Spleen (tissue), 11 donors: ENCODE results near the gene HS2ST1. TPM values are rescaled to one million over a fixed set of nuclear protein-coding genes. Genes with fewer than 3 reads are reported as not detected.

ENCODE experiments used
- DNase-seq: peaks from one replicate; pipeline ENCODE4 v3.0.0-alpha.2; 2020
- H3K27ac ChIP-seq, 8 donors: fragments of 200-600 bp; sonication (generic) in 7 of 8; 1 replicate in 4 of 8; 2 replicates in 4 of 8; pipeline versions ENCODE4 v1.5.0 to v1.8.0; 2016 to 2021; ENCODE audit warnings: inconsistent platforms in 4 of 8, mild to moderate bottlenecking in 4 of 8, moderate library complexity in 1 of 8
- H3K27me3 ChIP-seq, 7 donors: fragments of 200-600 bp; sonication (generic) in 6 of 7; replicated peaks in 1 of 7; 1 replicate in 4 of 7; 2 replicates in 3 of 7; pipeline versions ENCODE4 v1.5.0 to v1.8.0; 2016 to 2021; ENCODE audit warnings: inconsistent platforms in 3 of 7, mild to moderate bottlenecking in 1 of 7
- H3K36me3 ChIP-seq, 6 donors: fragments of 200-600 bp; sonication (generic) in 5 of 6; 1 replicate in 4 of 6; 2 replicates in 2 of 6; pipeline versions ENCODE4 v1.5.0 to v1.8.0; 2016 to 2021; ENCODE audit warnings: inconsistent platforms in 2 of 6
- H3K4me1 ChIP-seq, 6 donors: fragments of 200-600 bp; sonication (generic) in 5 of 6; 1 replicate in 3 of 6; 2 replicates in 3 of 6; pipeline versions ENCODE4 v1.5.0 to v1.8.0; 2016 to 2021; ENCODE audit warnings: inconsistent platforms in 3 of 6
- H3K4me3 ChIP-seq, 8 donors: fragments of 200-600 bp; sonication (generic) in 7 of 8; 1 replicate in 4 of 8; 2 replicates in 4 of 8; pipeline versions ENCODE4 v1.5.0 to v1.8.0; 2016 to 2021; ENCODE audit warnings: inconsistent platforms in 4 of 8, mild to moderate bottlenecking in 4 of 8, moderate library complexity in 2 of 8
- H3K9me3 ChIP-seq, 8 donors: fragments of 200-600 bp; sonication (generic) in 7 of 8; 1 replicate in 4 of 8; 2 replicates in 4 of 8; pipeline versions ENCODE4 v1.5.0 to v1.8.0; 2016 to 2021; ENCODE audit warnings: inconsistent platforms in 4 of 8
- CTCF ChIP-seq, 11 experiments: fragments of 200-600 bp in 7 of 11; fragments of 450-650 bp in 4 of 11; sonication (generic) in 4 of 11; IDR thresholded peaks in 8 of 11; conservative IDR thresholded peaks in 3 of 11; 1 replicate in 7 of 11; 2 replicates in 4 of 11; pipeline versions ENCODE4 v1.4.0 to v1.8.0; 2016 to 2021; ENCODE audit warnings: antibody characterized with exemption in 11 of 11, inconsistent platforms in 4 of 11, mild to moderate bottlenecking in 1 of 11
- POLR2A ChIP-seq, 3 donors: fragments of 450-650 bp; IDR thresholded peaks; one replicate each; pipeline ENCODE4 v1.5.1; 2017; ENCODE audit warnings: antibody characterized with exemption in 3 of 3, mild to moderate bottlenecking in 1 of 3
- POLR2AphosphoS5 ChIP-seq, 3 donors: sonication (generic); formaldehyde crosslinking; IDR thresholded peaks; one replicate each; pipeline ENCODE4 v1.5.1; 2017; ENCODE audit warnings: antibody characterized with exemption in 3 of 3
- WGBS, 5 donors: extraction: QIAGEN DNeasy Blood & Tissue Kit in 3 of 5; methylation state at CpG; one replicate each; pipeline versions ENCODE4 v1.1.5 to v1.1.7; 2013 to 2018; 5-methylcytosine and 5-hydroxymethylcytosine counted together
- intact Hi-C: fragments of 100-400 bp; cut with DNase I; formaldehyde crosslinking; loops from one replicate; pipeline ENCODE4 v1.15.0; 2023; ENCODE audit warnings: low total_unique reads
- polyA plus RNA-seq, 3 donors: library from polyadenylated mRNA; stranded (reverse); fragments of 200-250 nt; gene quantifications; one replicate each; pipeline ENCODE4 v1.2.1, GENCODE V29; 2013
- total RNA-seq, 7 donors: library from RNA; depleted of rRNA in 3 of 7; stranded (reverse); fragments of >200 nt in 3 of 7; fragmentation: NEBNext Ultra II Directional in 4 of 7; extraction: Animal tissue kit (Norgen Biotek cat#: 25700) in 4 of 7; gene quantifications; one replicate each; pipeline versions ENCODE4 v1.1.0 to v1.2.1, GENCODE V29; 2016 to 2021
- donor health status: healthy with polysubstance abuse.
- donor health status: DM: no; HTN: no; CAD: no; lungs with moderate emphysema.
- donor health status: DM: no; HTN: no; CAD: no.
- donor health status: Bipolar disorder and iron deficiency.
- donor health status: healthy.
- donor health status: DM: no; HTN: no; CAD: no.
- donor health status: DM: yes; HTN: yes; CAD: no.

The HS2ST1 gene
- total and polyA plus RNA-seq, 10 donors, result 4.6 to 32.9 (median 22.3) TPM

GRCh38 chr1:87120779-87121178, 206.3 kb downstream of the HS2ST1 start:
- 88 to 94% (median 93%) methylated on average over 2 of the region's 2 CpGs for WGBS, 5 donors
- Histone ChIP-seq H3K36me3 (no peaks in the 10 kb centered on the region), H3K27ac (no peak overlapping the region), H3K9me3 (no peaks in the 10 kb centered on the region), H3K27me3 (no peaks in the 10 kb centered on the region), H3K4me1 (no peaks in the 10 kb centered on the region), H3K4me3 (no peak overlapping the region)
- TF ChIP-seq POLR2A (IDR thresholded peaks at IDR 0.05) (no peak), CTCF (IDR thresholded peaks at IDR 0.05 in 8 of 11, conservative IDR thresholded peaks at IDR 0.05 in 3 of 11) (peak in 1 of 11 experiments; percentile 12), POLR2AphosphoS5 (IDR thresholded peaks at IDR 0.05) (no peak)
- DNase-seq, result no peak
- intact Hi-C loops, result no loop called here

GRCh38 chr1:87121711-87122163, 207.3 kb downstream of the HS2ST1 start:
- Histone ChIP-seq H3K27ac (no peak overlapping the region), H3K4me3 (no peak overlapping the region), H3K27me3 (no peaks in the 10 kb centered on the region), H3K4me1 (no peaks in the 10 kb centered on the region), H3K36me3 (no peaks in the 10 kb centered on the region), H3K9me3 (no peaks in the 10 kb centered on the region)
- intact Hi-C loops, result no loop called here
- no peak for DNase-seq
- no peak for TF ChIP-seq POLR2AphosphoS5 (IDR thresholded peaks at IDR 0.05)
- TF ChIP-seq CTCF (IDR thresholded peaks at IDR 0.05 in 8 of 11, conservative IDR thresholded peaks at IDR 0.05 in 3 of 11), result no peak
- WGBS, 5 donors, result 67 to 85% (median 77%) methylated on average over 7 of the region's 7 CpGs

GRCh38 chr1:87122243-87122642, 207.8 kb downstream of the HS2ST1 start:
- 91 to 100% (median 97%) methylated on average over 1 of the region's 1 CpG for WGBS, 5 donors
- Histone ChIP-seq H3K9me3 (no peaks in the 10 kb centered on the region), H3K27ac (no peak overlapping the region), H3K36me3 (no peaks in the 10 kb centered on the region), H3K27me3 (no peaks in the 10 kb centered on the region), H3K4me3 (no peak overlapping the region), H3K4me1 (no peaks in the 10 kb centered on the region)
- TF ChIP-seq CTCF (IDR thresholded peaks at IDR 0.05 in 8 of 11, conservative IDR thresholded peaks at IDR 0.05 in 3 of 11) (no peak), POLR2A (IDR thresholded peaks at IDR 0.05) (no peak)
- intact Hi-C loops, result no loop called here
- DNase-seq, result no peak

GRCh38 chr1:87123610-87124009, 209.2 kb downstream of the HS2ST1 start:
- H3K9me3 ChIP-seq, result no peaks in the 10 kb centered on the region
- H3K4me1 ChIP-seq, result no peaks in the 10 kb centered on the region
- H3K27ac ChIP-seq, result no peak overlapping the region
- no peaks in the 10 kb centered on the region for H3K36me3 ChIP-seq
- WGBS, 5 donors, result 79 to 91% (median 88%) methylated on average over 6 of the region's 6 CpGs
- no peaks in the 10 kb centered on the region for H3K27me3 ChIP-seq
- no peak for DNase-seq
- H3K4me3 ChIP-seq, result no peak overlapping the region
- intact Hi-C loops, result no loop called here
- TF ChIP-seq POLR2A (IDR thresholded peaks at IDR 0.05), result no peak
- TF ChIP-seq CTCF (IDR thresholded peaks at IDR 0.05 in 8 of 11, conservative IDR thresholded peaks at IDR 0.05 in 3 of 11), result no peak
- TF ChIP-seq POLR2AphosphoS5 (IDR thresholded peaks at IDR 0.05), result no peak
